Skin of body (tissue), 2 donors: ENCODE data around the gene DCST2. TPM values are rescaled to one million over a fixed set of nuclear protein-coding genes. Genes with fewer than 3 reads are reported as not detected.
A peak's percentile ranks its signal among the peaks of the same experiment; 100 is the strongest.

ENCODE experiments used
- DNase-seq: peaks from one replicate; lab custom pipeline; 2025; lab: John Stamatoyannopoulos, UW
- total RNA-seq: library from RNA; depleted of rRNA; stranded (reverse); fragments of >200 nt; gene quantifications from one replicate; pipeline ENCODE4 v1.2.3, GENCODE V29; 2014

DCST2 gene
- total RNA-seq, 1 donor from 2014 or later: 0.49 TPM

- DNase-seq: no peak
Measured at GRCh38 chr1:155049651-155050559, 16.3 kb upstream of the DCST2 start.

GRCh38 chr1:155048449-155049334, 15.1 kb upstream of the DCST2 start:
- DNase-seq: no peak

GRCh38 chr1:155044812-155045657, 11.5 kb upstream of the DCST2 start:
- peak; percentile 14 for DNase-seq

- no peak for DNase-seq
Measured at GRCh38 chr1:155044365-155044764, 10.8 kb upstream of the DCST2 start.

GRCh38 chr1:155043793-155044192, 10.2 kb upstream of the DCST2 start:
- DNase-seq: no peak

- DNase-seq: no peak
Measured at GRCh38 chr1:155043301-155043702, 9.7 kb upstream of the DCST2 start.

GRCh38 chr1:155042789-155043188, 9.2 kb upstream of the DCST2 start:
- no peak for DNase-seq

- DNase-seq: no peak
Measured at GRCh38 chr1:155040358-155041093, 6.9 kb upstream of the DCST2 start.

GRCh38 chr1:155039308-155039669, 5.7 kb upstream of the DCST2 start:
- DNase-seq: no peak

- DNase-seq: no peak
Measured at GRCh38 chr1:155038602-155039307, 5.2 kb upstream of the DCST2 start.

GRCh38 chr1:155037851-155038441, 4.4 kb upstream of the DCST2 start:
- no peak for DNase-seq

- DNase-seq: no peak
Measured at GRCh38 chr1:155037043-155037442, 3.5 kb upstream of the DCST2 start.

GRCh38 chr1:155035936-155036335, 2.4 kb upstream of the DCST2 start:
- DNase-seq: no peak

GRCh38 chr1:155034318-155035208, 982 bp upstream of the DCST2 start:
- DNase-seq: no peak

- DNase-seq: no peak
Measured at GRCh38 chr1:155032886-155033285, 695 bp downstream of the DCST2 start.

GRCh38 chr1:155030899-155031298, 2.7 kb downstream of the DCST2 start:
- DNase-seq: no peak

- no peak for DNase-seq
Measured at GRCh38 chr1:155030243-155030795, 3.3 kb downstream of the DCST2 start.

GRCh38 chr1:155029513-155030242, 3.9 kb downstream of the DCST2 start:
- no peak for DNase-seq
